Activated B cell treated with CpG ODN at 0.5 μM for 24 hours (primary cell): Measurements from ENCODE around the gene GALNT1. TPM values are rescaled to one million over a fixed set of nuclear protein-coding genes. Genes with fewer than 3 reads are reported as not detected.

Source experiments
- ATAC-seq: fragments of 200-7000 bp; cut with Tn5 transposase; one replicate; pipeline ENCODE4 v1.10.0; 2021; ENCODE audit warnings: low read depth, mild to moderate bottlenecking, moderate library complexity
- CTCF ChIA-PET: fragments of 350-600 bp; sonication (Branson Sonifier 250); formaldehyde crosslinking; loops from one replicate; lab custom pipeline; 2021; ENCODE audit warnings: antibody characterized with exemption; lab: Charles Lee
- POLR2A ChIA-PET: fragments of 350-600 bp; sonication (Branson Sonifier 250); formaldehyde crosslinking; loops from one replicate; lab custom pipeline; 2021; ENCODE audit warnings: antibody characterized with exemption; lab: Charles Lee
- DNase-seq: peaks from one replicate; pipeline ENCODE4 v3.0.0; 2022
- H3K27ac Mint-ChIP-seq: one replicate; pipeline ENCODE4 v1.8.0; 2020; ENCODE audit warnings: mixed read lengths
- H3K27me3 Mint-ChIP-seq: one replicate; pipeline ENCODE4 v1.8.0; 2021; ENCODE audit warnings: mixed read lengths
- H3K36me3 Mint-ChIP-seq: one replicate; pipeline ENCODE4 v1.8.0; 2021; ENCODE audit warnings: low read depth, mixed read lengths
- H3K4me1 Mint-ChIP-seq: one replicate; pipeline ENCODE4 v1.8.0; 2021; ENCODE audit warnings: mixed read lengths
- H3K4me3 Mint-ChIP-seq: one replicate; pipeline ENCODE4 v1.8.0; 2020; ENCODE audit warnings: mild to moderate bottlenecking, mixed read lengths
- H3K9me3 Mint-ChIP-seq: one replicate; pipeline ENCODE4 v1.8.0; 2020; ENCODE audit warnings: mixed read lengths
- intact Hi-C: fragments of 100-400 bp; cut with micrococcal nuclease; formaldehyde crosslinking; loops from one replicate; pipeline ENCODE4 v1.15.1; 2024
- total RNA-seq: library from RNA; stranded (reverse); gene quantifications from 2 replicates; pipeline ENCODE4 v1.2.3, GENCODE V29; 2022
- TF ChIP-seq, protein P1 (sequence below): fragments of 200-600 bp; IDR thresholded peaks from one replicate; pipeline ENCODE4 v1.8.0; 2022; ENCODE audit warnings: antibody characterized with exemption, mild to moderate bottlenecking

Gene GALNT1
- total RNA-seq, 1 donor from 2014 or later = 67.5 TPM

DNA sequence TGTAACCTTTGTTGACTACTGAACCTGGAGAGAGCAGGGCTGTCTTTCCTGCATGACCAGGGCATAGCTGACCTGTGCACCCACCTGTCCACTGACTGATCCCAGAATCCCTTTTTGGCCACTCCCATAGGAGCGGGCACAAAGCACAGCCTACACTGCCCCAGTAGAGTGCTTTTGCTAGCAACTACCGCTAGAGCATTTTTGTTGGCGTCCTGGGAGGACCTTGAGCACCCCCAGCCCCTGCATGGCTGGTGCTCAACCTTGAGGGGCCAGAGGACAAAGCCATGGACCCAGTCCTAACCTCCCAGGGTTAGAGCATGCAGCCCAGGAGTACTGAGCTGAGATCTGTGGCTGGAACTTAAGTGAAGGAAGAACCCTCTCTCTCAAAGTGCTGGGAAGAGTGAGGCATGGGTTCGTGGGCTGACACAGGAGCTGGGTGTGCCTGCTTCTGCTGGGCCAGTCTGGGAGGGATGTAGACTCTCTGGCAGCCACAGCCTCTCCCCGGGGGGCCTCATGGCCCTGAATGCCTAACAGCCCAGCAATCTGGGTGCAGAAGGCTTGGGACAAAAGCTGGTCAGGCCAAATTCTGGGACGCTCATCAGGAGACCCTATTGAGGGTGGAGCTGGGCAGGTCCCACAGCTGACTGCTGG lies 140.0 kb downstream of the GALNT1 start:
- POLR2A ChIA-PET = no interaction called here
- Mint-ChIP-seq H3K27me3 (peaks cover 10% of the 10 kb centered on the region), H3K27ac (no peak overlapping the region), H3K9me3 (peaks cover 24% of the 10 kb centered on the region), H3K4me1 (no peaks in the 10 kb centered on the region), H3K4me3 (no peak overlapping the region), H3K36me3 (no peaks in the 10 kb centered on the region)
- ATAC-seq (no peak), DNase-seq (no peak)
- intact Hi-C loops = no loop called here
- TF ChIP-seq, protein P1, sequence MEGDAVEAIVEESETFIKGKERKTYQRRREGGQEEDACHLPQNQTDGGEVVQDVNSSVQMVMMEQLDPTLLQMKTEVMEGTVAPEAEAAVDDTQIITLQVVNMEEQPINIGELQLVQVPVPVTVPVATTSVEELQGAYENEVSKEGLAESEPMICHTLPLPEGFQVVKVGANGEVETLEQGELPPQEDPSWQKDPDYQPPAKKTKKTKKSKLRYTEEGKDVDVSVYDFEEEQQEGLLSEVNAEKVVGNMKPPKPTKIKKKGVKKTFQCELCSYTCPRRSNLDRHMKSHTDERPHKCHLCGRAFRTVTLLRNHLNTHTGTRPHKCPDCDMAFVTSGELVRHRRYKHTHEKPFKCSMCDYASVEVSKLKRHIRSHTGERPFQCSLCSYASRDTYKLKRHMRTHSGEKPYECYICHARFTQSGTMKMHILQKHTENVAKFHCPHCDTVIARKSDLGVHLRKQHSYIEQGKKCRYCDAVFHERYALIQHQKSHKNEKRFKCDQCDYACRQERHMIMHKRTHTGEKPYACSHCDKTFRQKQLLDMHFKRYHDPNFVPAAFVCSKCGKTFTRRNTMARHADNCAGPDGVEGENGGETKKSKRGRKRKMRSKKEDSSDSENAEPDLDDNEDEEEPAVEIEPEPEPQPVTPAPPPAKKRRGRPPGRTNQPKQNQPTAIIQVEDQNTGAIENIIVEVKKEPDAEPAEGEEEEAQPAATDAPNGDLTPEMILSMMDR = no peak
- CTCF ChIA-PET = no interaction called here

DNA sequence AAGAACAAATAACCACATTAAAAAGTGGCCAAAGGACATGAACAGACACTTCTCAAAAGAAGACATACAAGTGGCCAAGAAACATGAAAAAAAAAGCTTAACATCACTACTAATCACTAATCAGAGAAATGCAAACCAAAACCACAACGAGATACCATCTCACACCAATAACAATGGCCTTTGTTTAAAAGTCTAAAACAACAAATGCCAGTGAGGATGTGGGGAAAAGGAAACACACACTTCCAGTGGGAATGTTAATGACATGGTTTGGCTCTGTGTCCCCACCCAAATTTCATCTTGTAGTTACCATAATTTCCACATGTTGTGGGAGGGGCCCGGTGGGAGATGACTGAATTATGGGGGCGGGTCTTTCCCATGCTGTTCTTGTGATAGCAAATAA lies 147.1 kb downstream of the GALNT1 start:
- POLR2A ChIA-PET = no interaction called here

DNA sequence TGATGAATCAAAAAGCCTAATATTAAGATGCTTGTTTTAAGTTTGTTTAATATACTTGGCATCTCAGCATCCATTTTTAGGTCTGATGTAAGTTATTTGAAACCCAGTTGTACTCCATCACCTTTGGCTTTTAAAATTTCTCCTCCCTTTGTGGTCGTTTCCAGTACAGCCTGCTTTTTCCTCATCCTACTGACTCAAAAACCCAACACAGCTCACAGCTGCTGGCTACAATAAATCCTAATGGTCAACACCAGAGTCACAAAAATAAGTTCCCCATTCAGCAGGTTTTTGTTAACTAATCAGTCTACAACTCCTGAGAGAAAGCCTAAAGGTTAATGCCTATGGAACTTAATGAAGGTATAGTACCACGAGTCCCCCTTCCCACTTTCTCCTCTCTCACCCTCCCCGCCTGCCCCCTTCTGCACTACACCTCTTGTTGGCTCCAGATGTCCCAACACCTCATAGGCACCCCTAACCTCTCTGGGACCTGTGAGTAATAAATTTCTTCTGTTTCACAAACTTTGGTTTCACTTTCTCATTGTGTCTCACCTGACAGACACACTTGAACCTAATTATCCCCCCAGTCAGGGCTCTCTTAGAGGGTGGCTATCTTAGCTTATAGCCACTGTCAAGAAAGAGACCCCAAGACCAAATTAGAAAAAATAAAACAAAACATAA lies 148.6 kb downstream of the GALNT1 start:
- TF ChIP-seq, protein P1 = no peak
- Mint-ChIP-seq H3K36me3 (no peaks in the 10 kb centered on the region), H3K27me3 (peaks cover 4% of the 10 kb centered on the region), H3K4me1 (no peaks in the 10 kb centered on the region), H3K4me3 (no peak overlapping the region), H3K27ac (no peak overlapping the region), H3K9me3 (peaks cover 22% of the 10 kb centered on the region)
- CTCF ChIA-PET = no interaction called here
- no peak for ATAC-seq
- no peak for DNase-seq
- intact Hi-C loops = no loop called here
- POLR2A ChIA-PET = no interaction called here

More for the DNA sequence above, 147.1 kb downstream of the GALNT1 start:
- no peak overlapping the region for H3K27ac Mint-ChIP-seq
- DNase-seq (no peak), ATAC-seq (no peak)
- TF ChIP-seq, protein P1 = no peak
- H3K9me3 Mint-ChIP-seq = peaks cover 22% of the 10 kb centered on the region
- no peaks in the 10 kb centered on the region for H3K4me1 Mint-ChIP-seq
- CTCF ChIA-PET = no interaction called here
- H3K27me3 Mint-ChIP-seq = peaks cover 8% of the 10 kb centered on the region
- H3K36me3 Mint-ChIP-seq = no peaks in the 10 kb centered on the region
- intact Hi-C loops = no loop called here
- H3K4me3 Mint-ChIP-seq = no peak overlapping the region

DNA sequence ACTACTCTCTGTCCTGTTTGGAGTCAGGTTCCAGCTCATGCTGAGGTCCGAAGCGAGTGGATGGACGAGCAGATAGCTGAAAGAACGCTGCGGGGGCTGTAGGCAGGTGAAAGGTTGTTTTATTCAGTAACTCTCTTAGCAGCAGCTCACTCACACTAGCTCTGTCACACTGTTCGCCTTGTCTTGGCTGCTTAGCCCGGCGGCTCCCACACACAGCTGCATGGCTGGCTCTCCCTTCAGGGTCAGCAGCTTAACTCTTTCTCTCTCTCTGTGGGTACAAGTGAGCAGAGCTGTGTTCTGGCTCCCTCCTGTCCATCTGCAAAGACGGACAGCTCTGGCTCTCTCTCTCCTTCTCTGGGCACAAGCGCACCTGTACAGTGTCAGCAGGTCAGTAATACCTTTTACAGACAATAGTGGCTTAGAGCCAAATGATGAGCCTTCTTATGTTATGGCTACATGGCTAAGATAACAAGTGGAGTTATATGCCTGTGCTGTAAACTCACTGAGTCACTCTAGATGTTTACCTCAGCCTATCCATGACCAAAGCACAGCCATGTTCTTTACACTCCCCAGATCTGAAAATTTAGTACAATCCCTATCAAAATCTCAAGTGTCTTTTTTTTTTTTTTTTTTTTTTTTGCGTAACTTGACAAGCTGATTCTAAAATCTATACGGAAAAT lies 149.3 kb downstream of the GALNT1 start:
- CTCF ChIA-PET = no interaction called here
- ATAC-seq (no peak), DNase-seq (no peak)
- no peak overlapping the region for H3K27ac Mint-ChIP-seq
- H3K27me3 Mint-ChIP-seq = peaks cover 4% of the 10 kb centered on the region
- peaks cover 22% of the 10 kb centered on the region for H3K9me3 Mint-ChIP-seq
- POLR2A ChIA-PET = no interaction called here
- intact Hi-C loops = no loop called here
- H3K4me1 Mint-ChIP-seq = no peaks in the 10 kb centered on the region
- TF ChIP-seq, protein P1 = no peak
- H3K36me3 Mint-ChIP-seq = no peaks in the 10 kb centered on the region
- no peak overlapping the region for H3K4me3 Mint-ChIP-seq

DNA sequence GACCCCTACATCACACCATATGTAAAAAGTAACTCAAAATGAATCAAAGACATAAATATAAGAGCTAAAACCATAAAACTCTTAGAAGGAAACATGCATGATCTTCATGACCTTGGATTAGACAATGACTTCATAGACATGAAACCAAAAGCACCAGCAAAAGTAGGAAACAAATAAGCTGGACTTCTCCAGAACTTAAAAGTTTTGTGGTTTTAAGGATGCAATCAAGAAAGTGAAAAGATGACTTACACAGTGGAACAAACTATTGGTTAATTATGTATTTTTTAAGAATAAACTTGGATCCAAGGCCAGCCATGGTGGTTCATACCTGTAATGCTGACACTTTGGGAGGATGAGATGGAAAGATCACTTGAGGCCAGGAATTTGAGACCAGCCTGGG lies 150.2 kb downstream of the GALNT1 start:
- TF ChIP-seq, protein P1 = no peak
- intact Hi-C loops = no loop called here
- DNase-seq (no peak), ATAC-seq (no peak)
- ChIA-PET CTCF (interaction anchor here (1.6 kb wide), 1 partner anchor 25 kb away, joined by 4 read pairs; no protein-coding TSS in a partner anchor), POLR2A (no interaction called here)
- Mint-ChIP-seq H3K9me3 (peaks cover 14% of the 10 kb centered on the region), H3K4me1 (no peaks in the 10 kb centered on the region), H3K36me3 (no peaks in the 10 kb centered on the region), H3K27me3 (no peaks in the 10 kb centered on the region), H3K4me3 (no peak overlapping the region), H3K27ac (no peak overlapping the region)
